ENCODE measurements around the gene MUC20. TPM values are rescaled to one million over a fixed set of nuclear protein-coding genes. Genes with fewer than 3 reads are reported as not detected.
"Not testable (repeated sequence)": the region's sequence is repeated elsewhere in the genome, so short reads cannot be mapped to it uniquely, and the experiment has no call there.

The MUC20 gene
- total RNA-seq, 3 donors from 2014 or later: 29.5 to 147 (median 112) TPM

DNA sequence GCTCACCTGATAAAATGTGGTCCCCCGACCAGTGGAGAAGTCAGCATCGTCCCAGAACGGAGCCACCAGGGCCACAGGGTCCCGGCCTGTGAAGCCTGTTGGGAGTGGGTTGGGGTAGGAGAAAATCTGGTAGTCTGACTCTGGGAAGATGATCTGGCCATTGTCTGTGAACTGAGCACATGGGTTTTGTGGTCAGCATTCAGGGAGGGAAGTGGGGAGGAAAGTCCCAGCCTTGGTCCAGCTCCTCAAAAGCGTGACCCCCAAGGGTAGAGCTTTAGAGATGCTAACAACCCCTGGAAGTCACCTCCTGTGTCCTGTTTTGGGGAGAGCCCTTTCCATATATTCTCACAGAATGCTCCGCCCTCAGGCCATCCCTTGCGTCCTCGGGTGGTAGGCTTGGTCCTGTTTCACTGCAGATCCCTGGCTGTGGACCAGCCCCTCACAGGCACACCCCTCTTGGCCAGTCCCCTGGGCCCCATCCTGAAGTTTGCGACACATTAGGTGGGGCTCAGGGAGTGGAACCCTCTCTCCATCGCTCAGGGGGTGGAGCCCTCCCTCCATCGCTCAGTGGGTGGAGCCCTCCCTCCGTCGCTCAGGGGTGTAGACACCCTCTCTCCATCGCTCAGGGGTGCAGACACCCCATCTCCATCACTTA, 51.0 kb downstream of the MUC20 start:
- DNase-seq: peak in 1 of 3 donors; percentile 24
- TF ChIP-seq, protein P1, sequence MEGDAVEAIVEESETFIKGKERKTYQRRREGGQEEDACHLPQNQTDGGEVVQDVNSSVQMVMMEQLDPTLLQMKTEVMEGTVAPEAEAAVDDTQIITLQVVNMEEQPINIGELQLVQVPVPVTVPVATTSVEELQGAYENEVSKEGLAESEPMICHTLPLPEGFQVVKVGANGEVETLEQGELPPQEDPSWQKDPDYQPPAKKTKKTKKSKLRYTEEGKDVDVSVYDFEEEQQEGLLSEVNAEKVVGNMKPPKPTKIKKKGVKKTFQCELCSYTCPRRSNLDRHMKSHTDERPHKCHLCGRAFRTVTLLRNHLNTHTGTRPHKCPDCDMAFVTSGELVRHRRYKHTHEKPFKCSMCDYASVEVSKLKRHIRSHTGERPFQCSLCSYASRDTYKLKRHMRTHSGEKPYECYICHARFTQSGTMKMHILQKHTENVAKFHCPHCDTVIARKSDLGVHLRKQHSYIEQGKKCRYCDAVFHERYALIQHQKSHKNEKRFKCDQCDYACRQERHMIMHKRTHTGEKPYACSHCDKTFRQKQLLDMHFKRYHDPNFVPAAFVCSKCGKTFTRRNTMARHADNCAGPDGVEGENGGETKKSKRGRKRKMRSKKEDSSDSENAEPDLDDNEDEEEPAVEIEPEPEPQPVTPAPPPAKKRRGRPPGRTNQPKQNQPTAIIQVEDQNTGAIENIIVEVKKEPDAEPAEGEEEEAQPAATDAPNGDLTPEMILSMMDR (IDR thresholded peaks at IDR 0.05): no peak
- H3K4me3 ChIP-seq: no peak overlapping the region
- intact Hi-C loops (cut with DNase I, micrococcal nuclease): no loop called here
- no peaks in the 10 kb centered on the region for H3K4me1 ChIP-seq (ENCODE audit: low read depth)
- H3K36me3 ChIP-seq (ENCODE audit: low read depth): no peaks in the 10 kb centered on the region
- peak; percentile 37 for ATAC-seq
- no peaks in the 10 kb centered on the region for H3K9me3 ChIP-seq

DNA sequence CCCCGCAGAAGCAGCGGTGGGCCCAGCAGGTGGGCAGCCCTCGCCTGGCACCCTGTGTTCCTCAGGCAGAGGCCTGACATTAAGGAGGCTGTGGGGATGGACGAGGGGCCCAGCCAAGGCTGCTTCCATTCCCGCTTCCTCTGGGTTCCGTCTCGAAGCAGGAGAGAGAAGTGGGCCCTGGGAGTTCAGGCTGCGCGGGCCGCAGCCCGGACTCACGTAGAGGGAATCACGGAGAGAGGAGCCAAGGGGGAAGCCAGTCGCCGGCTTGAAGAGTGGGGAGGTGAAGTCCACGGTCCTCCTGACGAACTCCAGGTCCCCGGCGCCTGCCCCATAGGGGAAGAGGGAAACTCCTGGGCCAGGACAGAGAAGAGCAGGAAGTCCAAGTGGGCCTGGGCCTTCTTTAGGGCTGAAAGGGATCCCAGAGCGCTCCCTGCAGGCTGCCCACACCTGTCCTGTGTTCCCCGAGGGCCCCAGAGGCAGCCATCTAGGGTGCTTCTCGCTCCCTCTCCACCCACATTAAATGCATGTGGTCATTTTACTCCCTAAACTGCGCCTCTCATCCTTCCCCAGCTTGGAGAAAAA, 53.3 kb downstream of the MUC20 start:
- Histone ChIP-seq H3K36me3 (ENCODE audit: low read depth) (no peaks in the 10 kb centered on the region), H3K4me1 (ENCODE audit: low read depth) (no peaks in the 10 kb centered on the region), H3K9me3 (no peaks in the 10 kb centered on the region), H3K4me3 (no peak overlapping the region)
- TF ChIP-seq, protein P1 (IDR thresholded peaks at IDR 0.05): no peak
- DNase-seq (peak in 1 of 3 donors; percentile 17), ATAC-seq (peak; percentile 7)
- intact Hi-C loops (cut with DNase I, micrococcal nuclease): no loop called here

DNA sequence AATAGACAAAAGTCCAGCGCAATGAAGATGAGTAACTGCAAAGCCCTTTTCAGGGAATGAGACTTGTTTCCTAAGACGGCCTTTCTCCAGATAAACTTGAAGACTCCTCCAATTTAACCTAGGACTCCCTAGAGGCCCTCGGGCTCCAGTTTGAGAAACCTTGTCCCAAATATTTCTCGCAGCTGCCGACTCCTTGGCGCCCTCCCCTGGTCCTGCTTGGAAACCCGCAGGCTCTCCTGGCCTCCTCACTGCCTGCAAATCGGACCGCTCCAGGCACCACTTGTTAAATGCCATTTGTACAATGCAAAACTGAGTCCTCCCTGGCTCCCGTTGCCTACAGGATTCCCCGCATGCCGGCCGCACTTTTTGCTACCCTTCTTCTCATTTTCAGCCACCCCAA, 54.1 kb downstream of the MUC20 start:
- no peak overlapping the region for H3K4me3 ChIP-seq
- TF ChIP-seq, protein P1 (IDR thresholded peaks at IDR 0.05): no peak
- H3K9me3 ChIP-seq: no peaks in the 10 kb centered on the region
- no peaks in the 10 kb centered on the region for H3K4me1 ChIP-seq (ENCODE audit: low read depth)
- ATAC-seq: peak; percentile 38
- intact Hi-C loops (cut with DNase I, micrococcal nuclease): no loop called here
- peak in 1 of 3 donors; percentile 48 for DNase-seq
- no peaks in the 10 kb centered on the region for H3K36me3 ChIP-seq (ENCODE audit: low read depth)

DNA sequence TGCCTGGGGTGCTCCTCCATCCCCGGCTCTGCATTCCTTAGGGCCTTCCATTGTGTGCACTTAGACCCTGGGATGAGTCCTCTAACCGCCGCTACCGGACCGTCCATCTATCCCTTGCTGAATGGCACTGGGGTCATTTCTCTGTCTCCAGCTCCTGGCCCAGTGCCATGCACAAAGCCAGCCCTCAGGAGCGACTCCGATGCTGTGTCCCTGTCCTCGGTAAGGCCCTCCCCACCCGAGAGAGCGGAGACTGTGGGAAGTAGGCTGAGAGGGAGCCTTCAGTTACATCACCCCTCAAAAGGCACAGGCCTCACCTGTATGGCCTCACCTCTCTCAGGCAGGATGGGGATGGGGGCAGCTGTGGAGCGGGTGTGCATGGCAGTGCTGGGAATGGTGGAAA, 57.2 kb downstream of the MUC20 start:
- no peaks in the 10 kb centered on the region for H3K36me3 ChIP-seq (ENCODE audit: low read depth)
- intact Hi-C loops (cut with DNase I, micrococcal nuclease): no loop called here
- ATAC-seq: peak; percentile 46
- no peaks in the 10 kb centered on the region for H3K4me1 ChIP-seq (ENCODE audit: low read depth)
- TF ChIP-seq, protein P1 (IDR thresholded peaks at IDR 0.05): no peak
- no peak for DNase-seq
- no peaks in the 10 kb centered on the region for H3K9me3 ChIP-seq
- H3K4me3 ChIP-seq: no peak overlapping the region

DNA sequence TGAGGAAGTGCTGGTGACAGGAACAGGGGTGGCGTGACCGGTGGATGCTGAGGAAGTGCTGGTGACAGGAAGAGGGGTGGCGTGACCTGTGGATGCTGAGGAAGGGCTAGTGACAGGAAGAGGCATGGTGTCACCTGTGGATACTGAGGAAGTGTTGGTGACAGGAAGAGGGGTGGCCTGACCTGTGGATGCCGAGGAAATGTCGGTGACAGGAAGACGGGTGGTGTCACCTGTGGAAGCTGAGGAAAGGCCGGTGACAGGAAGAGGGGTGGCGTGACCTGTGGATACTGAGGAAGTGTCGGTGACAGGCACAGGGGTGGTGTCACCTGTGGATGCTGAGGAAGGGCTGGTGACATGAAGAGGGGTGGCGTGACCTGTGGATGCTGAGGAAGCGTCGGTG, 60.5 kb downstream of the MUC20 start:
- H3K4me3 ChIP-seq; H3K9me3 ChIP-seq; DNase-seq; ATAC-seq; H3K4me1 ChIP-seq (ENCODE audit: low read depth); intact Hi-C loops (cut with DNase I, micrococcal nuclease); H3K36me3 ChIP-seq (ENCODE audit: low read depth): not testable (repeated sequence)

Small RNA genes within 50 kb of the gene (microRNA-seq; reads per million reads assigned to microRNA genes)
- 1.4 reads per million for gene MIR570

Other genes starting within 250 kb of the MUC20 start
- gene PPP1R2, start 177.7 kb upstream of the MUC20 start, total RNA-seq: 10 to 100 TPM; 42.6 to 60.0 (median 46.2) TPM
- 10 to 100 TPM in 2 of 3 donors, 1 to 10 TPM in 1; 8.7 to 73.6 (median 10.7) TPM for gene APOD, start 137.0 kb upstream of the MUC20 start, total RNA-seq
- 100 to 1,000 TPM; 170 to 415 (median 318) TPM for gene MUC4, start 91.0 kb downstream of the MUC20 start, total RNA-seq
- gene TNK2, start 187.6 kb downstream of the MUC20 start, total RNA-seq: 10 to 100 TPM; 16.8 to 61.1 (median 28.0) TPM

All from mucosa of descending colon (tissue), 3 donors.